HG02970 (cell line): ENCODE results near the gene HNRNPUL2.
A peak's percentile ranks its signal among the peaks of the same experiment; 100 is the strongest.

Source experiments
- ATAC-seq: cut with Tn5 transposase; IDR thresholded peaks from one replicate; pipeline ENCODE4 v1.9.1; 2021; ENCODE audit warnings: mild to moderate bottlenecking, moderate library complexity, moderate number of reproducible peaks; ENCODE audit not compliant: unreplicated experiment, low FRiP score

HNRNPUL2 gene

DNA sequence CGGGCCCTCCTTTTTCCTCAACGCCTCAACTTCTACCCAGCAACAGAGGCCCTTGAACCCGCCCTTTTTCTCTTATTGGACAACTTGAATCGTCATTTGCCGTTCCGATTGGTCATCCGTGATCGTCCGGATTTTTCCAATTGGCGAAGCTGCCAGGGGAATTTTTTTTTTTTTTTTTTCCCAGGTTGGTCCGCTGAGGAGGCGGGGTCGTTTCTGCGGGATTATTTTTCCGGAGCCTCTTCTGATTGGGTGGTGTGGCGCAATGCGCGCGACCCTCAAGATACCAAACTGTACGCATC, 564 bp upstream of the HNRNPUL2 start:
- peak; percentile 52 for ATAC-seq

DNA sequence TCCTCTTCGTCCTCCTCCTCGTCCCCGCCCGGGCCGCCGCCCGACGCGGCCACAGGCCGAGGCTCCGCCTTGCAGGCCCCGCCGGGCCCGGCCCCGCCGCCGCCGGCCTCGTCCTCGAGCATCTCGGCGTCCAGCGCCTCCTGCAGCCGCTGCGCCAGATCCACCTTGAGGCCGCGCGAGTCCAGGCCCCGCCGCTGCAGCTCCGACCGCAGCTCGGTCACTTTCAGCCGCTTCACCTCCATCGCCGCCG, 417 bp downstream of the HNRNPUL2 start:
- no peak for ATAC-seq

DNA sequence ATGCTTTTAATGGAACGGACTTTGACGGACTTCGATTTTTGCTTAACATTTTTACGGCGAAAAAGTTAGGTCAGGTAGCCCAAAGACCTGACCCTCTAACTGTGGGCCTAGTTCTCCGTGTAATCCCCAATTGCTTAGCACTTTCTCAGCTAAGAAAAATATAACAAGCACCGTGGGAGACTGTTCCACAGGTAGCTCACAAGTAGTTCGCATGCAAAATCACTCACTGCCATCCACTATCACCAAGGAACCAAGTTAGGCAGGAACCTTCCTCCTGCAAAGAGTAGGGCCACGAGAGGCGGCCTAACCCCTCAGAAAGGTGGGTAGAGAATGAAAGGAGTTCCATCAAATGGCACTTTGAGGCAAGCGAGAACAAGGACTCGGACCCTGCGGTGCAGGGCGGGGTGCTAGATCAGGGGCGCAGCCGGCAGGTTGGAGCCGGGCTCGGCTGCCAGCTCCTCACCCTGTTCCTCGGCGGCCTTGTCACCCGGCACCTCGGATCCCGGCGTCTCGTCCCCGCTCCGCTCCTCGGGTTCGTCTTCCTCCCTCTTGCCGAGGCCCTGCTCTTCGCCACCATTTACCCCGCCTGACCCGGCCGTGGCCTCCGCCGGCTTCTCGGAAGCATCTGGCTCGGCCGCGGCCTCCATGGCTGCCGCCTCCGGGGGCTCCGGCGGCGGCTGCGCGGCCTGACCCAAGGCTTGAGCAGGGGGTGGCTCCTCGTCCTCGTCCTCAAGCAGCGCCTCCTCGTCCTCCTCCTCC, 922 bp downstream of the HNRNPUL2 start:
- ATAC-seq = peak; percentile 0

DNA sequence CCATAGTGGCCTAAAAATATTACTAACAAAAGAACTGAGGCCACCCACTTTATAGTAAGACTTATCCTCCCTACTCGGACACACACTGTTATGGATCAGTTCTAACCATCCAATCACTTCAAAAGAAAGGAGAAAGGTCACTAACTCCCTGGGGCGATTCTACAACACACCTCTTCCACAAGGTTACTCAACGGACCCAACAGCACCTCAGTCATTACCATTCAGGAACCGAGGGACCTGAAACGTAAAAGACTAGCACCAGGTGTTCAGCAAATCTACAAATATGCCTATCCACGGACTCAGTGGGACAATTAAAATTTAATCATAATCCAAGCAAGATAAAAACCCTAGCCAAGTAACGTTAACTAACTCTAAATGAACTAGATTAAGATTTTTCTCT, 1.6 kb downstream of the HNRNPUL2 start:
- ATAC-seq = no peak

DNA sequence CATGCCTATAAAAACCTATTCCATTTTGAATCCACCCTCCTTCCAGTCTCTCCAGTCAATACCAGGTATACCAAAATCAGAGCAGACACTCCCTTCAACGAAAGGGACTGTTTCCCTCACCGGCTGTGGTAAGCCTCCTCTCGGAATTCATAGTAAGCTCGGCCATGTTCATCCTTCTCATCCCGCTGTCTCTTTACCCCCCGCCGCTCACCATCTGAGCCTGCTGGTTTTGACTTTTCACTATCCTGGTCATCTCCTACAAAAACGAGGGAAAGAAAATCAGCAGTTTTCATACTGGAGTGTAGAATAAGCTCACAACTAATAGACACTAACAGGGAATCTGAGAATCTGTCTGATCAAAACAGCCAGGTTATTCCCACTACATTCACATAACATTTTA, 3.1 kb downstream of the HNRNPUL2 start:
- ATAC-seq = no peak

DNA sequence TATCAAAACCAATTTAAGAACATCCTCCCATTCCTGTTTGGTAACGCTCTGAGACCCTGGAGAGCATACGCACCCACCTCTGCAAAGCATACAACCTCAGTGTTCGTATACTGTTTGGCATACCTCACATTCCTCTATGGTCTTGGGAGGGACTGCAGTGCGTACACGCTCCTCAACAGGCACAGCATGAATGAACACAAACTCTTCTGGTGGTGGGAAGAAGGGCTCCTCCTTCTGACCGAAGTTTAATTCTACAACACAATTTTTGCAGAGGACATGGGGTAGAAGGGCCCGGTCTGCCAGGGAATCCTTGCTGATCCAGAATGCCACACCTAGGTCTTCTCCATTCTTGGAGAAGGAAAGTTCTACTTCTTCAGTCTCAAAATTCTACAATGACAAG, 5.3 kb downstream of the HNRNPUL2 start:
- no peak for ATAC-seq

DNA sequence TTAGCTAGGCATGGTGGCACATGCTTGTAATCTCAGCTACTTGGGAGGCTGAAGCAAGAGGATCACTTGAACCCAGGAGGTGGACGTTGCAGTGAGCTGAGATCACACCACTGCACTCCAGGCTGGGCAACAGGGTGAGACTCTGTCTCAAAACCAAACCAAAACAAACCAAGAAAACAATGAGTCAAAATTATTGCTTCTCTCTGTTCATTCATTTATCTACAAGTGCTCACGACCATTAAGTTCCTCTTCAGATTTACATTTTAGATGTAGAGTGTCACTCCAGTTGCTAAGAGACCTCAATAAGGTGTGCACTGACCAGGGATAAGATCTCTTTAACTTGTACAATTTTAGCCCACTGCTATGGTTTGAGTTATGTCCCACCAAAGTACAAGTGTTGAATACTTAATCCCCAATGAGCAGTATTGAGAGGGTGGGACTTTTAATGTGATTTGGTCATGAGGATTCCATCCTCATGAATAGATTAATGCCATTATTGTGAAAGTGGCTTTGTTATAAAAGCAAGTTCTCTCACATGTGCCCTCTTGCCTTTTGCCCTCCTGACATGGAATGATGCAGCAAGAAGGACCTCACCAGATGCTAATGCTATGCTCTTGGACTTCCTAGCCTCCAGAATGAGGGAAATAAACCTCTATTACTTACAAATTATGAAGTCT, 7.8 kb downstream of the HNRNPUL2 start:
- no peak for ATAC-seq

DNA sequence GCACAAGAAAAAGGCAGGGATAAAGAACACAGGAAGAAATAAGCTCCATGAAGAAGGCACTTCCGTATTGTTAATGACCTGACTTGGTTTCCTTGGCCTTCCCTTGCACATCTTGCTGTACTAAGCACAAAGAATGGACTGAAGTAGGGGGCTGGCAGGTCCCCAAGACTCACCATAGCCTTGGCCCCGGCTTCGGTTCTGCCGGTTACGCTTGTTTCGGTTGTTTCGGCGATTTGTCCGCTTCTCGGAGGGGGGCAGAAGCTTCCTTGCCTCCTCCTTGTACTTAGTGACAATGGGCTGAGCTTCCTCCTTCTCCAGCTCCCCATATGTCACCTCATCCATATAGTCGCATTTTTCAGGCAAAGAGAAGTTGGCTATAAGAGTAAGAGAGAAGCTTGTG, 10.4 kb downstream of the HNRNPUL2 start:
- no peak for ATAC-seq

DNA sequence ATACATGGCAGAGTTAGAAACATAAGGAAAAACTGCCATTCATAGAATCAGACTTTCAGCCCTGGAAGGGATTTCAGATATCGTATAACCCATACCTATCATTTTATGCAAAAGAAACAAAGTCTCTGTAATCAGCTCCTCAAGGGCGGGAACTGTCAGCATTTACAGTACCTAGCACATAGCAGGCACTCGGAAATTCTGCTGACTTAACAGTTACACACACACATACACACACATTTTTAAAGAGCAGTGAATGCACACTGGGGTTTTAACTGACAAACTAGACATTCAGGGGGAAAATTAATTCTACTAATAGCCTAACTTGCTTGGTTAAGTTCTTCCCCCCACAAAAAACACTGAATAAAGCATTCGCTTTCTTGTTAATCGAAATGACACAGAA, 11.1 kb downstream of the HNRNPUL2 start:
- ATAC-seq = no peak

DNA sequence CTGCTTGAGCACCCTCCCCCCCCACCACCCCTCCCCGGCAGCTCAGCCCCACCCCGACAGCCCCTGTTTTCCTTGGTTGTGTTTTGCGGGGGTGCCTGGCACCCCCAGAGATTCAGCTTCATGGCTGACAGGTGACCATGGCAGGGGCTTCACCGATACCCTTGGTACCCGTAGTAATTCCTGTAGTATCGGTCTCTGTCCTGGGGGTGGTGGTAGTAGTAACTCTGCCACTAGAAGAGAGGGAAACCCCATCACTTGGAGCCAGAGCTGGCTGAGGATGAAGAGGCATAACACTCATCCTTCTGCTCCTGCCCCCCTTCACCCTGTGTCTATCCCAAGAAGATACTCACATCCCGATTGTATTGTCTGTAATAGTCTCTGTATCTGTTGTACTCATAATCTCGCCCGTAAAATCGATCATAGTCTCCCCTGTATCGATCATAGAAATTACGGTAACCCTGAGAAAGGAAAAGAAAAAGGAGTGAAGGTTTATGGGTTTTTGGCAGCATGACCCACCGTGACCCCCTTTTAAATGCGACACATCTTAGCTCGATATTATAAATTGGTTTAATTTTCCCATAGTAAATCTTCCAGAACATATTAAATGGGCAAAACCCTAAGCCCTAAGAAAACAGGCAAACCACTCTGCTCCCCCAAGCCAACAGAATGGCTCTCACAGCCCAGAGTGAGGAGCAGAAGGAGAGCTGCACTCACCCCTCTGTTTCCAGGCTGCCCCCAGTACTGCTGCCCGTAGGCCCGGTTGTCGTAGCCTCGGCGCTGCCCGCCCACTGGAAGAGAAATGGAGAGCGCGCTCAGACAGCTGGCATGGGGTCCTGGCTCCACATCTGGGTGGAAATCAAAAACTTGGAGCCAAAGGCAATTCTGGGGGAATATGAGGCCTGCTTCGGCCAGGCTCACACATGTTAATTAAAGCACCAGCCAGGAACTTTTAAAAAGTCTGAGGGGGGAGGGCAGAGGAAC, 11.8 kb downstream of the HNRNPUL2 start:
- ATAC-seq = no peak

DNA sequence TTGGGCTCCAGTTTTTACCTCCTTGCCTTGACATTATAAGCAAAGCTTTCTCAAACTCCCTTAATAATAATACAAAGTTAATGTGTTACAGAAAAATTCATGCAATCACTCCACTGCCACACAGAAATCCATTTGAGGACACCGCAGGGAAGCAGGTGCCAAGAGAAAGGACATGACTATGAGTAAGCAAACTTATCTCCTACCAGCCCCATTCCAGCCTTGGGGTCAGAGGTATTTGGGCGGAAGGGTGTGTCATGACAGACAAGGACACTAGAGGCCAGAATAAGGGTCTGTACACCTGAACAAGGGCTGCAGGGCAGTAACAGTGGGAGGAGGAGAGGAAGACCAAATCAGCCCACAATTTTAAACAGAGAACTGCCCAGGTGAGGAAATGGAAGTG, 13.9 kb downstream of the HNRNPUL2 start:
- ATAC-seq = no peak

DNA sequence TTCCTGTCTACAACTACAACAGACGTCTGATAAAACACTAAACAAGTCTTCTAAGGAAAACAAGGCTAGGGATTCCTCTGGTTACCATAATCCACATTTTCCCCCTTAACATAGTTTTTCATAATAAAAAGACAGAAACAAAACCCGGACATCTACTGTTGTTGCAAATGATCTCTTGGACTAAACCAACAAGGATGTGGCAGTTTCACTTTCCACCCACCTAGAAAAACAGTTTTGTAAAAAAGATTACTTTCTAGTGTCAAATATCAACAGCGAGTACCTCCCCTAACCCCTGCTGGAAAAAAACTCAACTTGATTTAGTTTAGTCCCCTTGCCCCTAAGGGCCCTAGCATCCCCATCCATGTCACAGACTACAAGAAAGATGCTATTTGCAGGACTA, 14.4 kb downstream of the HNRNPUL2 start:
- no peak for ATAC-seq

DNA sequence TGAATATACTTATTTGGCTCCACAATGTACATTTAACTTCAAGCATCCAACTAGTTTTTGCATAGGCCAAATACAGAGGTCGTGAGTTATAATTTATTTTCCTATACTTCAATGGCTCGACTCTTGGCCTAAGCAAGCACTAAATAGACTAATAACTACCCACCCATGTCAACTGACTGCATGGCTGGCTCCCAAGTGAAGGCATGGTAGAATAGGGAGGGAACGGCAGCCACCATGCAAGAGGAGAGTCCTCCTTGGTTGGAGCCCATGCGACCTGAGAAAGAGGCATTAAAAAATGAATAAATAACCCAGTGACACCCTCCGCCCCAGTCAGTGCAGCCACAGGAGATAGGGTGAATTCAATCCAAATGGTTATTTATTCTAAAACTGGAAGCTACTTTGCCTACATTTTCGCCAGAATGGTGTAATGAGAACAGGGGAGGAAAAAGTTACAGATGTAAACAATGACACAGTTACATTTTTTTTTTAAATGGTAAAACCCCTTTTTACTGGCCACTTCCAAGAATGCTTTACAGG, 14.9 kb downstream of the HNRNPUL2 start:
- no peak for ATAC-seq

DNA sequence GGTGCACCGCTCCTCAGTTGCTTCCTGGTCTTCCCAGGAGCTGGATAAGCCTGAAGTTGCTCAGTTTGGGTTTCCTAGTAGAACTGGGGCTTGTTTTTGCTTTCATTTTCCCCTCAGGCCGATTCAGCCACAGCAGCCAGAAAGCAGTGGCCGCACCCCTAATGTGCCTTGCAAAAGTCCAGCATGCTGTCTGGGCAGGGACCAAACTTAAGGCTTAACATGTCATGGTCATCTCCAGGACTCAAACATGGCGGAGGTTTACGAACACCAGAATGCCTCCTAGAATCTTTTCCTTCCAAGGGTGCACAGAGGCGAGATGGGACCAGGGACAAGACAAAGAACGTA, 17.3 kb downstream of the HNRNPUL2 start:
- no peak for ATAC-seq

DNA sequence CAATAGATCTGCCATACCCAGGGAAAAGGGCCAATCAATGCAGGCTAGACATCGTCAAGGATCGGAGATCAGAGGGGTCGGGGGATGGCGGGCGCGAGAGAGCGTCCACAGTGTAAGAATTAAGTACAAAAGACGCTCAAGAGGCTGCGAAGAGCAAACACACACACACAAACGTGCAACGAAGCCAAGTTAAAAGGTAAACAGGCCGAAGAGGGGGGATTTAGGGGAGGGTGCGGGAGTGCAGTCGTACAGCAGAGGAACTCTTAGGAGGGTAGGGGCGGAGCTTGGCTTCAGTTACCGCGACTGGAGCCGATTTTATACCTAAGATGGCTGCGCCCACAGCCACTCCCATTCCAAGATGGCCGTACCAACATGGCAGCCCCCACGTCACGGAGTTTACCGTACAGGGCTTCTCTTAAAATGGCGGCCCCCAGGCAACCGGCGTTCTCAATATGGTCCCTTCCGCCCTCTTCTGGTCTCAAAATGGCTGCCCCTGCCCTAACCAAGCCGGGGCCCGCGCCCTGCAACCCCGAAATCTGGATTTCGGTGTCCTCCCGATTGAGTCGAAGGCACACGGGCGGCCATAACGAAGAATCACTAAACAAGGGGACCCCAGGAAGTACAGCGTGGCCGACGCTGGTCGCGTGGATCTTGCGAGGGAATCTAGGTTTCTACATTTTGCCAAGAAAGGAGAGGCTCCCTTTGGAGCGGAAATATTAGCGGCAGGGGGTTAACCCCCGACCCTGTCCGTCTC, 17.8 kb downstream of the HNRNPUL2 start:
- ATAC-seq = peak; percentile 74

DNA sequence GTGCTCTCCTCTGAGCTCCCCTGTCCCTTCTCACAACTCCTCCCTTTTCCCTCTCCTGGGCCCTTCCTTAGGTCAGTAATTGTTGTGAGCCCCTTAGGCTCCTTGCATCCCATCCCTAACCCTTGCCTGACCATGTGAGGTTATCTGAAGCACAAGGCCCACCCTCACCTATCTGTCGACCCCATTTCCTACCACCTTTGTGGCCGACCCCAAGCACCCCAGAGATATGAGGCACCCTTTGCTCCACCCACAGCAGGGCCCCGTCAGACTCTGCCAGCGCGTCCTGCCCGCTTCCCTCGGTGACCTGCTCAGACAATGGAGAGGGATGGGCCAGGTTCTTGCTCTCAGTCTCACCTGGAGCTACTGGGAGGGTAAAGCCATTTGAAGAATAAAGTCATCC, 18.5 kb downstream of the HNRNPUL2 start:
- ATAC-seq = no peak

DNA sequence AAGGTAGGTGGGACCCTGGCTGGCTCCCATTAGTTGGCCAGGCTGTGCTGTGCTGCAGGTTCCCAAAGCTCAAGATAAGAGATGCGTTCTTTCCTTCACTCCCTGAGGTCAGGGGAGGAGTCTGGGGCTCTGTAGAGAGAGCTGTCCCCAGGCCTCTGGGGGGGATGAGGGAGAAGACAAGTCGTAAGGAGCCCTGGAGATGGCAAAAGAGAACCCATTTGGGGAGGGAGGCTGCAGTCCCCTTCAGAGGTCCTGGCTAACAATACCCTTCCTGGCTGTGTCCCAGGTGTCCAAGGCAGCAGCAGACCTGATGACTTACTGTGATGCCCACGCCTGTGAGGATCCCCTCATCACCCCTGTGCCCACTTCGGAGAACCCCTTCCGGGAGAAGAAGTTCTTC, 18.9 kb downstream of the HNRNPUL2 start:
- ATAC-seq = no peak

DNA sequence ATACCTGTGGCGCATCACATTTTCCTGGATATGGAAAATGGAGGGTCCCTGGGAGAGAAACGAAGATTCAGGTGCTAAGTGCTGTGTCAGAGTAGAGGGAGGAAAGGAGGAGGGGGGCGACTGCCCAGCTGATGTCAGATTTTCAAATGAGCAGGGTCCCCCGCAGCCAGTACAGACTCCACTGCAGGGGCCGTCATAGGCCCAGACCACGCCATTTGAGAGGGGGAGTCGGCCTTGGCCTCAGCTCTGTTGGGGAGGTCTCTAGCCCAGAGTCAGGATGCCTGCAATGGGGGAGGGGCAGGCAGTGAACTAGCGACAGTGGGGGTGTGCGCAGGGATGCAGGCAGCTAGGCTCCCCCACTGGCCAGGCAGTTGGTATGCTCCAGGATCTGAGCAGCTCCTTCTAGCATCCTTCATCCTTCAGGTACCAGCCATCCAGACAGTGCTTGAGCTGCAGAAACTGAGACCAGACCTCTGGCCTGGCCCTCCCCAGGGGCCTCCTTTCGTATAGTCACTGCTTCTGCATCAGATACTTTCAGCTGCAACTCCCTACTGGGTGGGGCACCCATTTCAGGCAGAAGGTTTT, 19.9 kb downstream of the HNRNPUL2 start, which contains the start of the genes BSCL2 and GNG3:
Gene BSCL2 (minus strand): TSS at position 148 of the 585 bp plus-strand sequence. CDS start 229 bp downstream, outside the sequence.
Gene GNG3 (plus strand): TSS at position 400 of the 585 bp plus-strand sequence. CDS start 620 bp downstream, outside the sequence.
- ATAC-seq = no peak

DNA sequence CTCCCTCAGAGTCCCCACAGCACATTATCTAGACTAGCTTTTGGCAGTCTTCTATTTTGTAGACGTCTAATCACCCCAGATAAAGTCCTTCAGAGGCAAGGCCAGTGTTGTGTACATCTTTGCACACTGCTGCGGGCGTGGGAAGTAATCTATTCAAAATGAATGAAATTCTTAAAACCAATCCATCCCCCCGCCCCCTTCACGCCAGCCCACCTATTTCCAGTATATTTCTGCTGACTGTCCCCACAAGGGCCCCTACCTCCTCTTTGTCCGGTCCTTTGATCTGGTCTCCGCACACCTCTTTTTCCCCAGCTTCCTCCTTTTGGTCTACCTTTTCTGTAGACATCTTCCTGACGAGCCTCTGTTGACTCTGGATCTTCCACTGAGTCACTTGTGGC, 20.4 kb downstream of the HNRNPUL2 start:
- ATAC-seq = no peak
